Kidney glomerular epithelial cell (primary cell): ENCODE data around the gene TRAPPC12.
A peak's percentile ranks its signal among the peaks of the same experiment; 100 is the strongest.
"Not testable (repeated sequence)": the region's sequence is repeated elsewhere in the genome, so short reads cannot be mapped to it uniquely, and the experiment has no call there.

Experiments
- DNase-seq: peaks from one replicate; lab custom pipeline; 2025; lab: John Stamatoyannopoulos, UW

The TRAPPC12 gene

GRCh38 chr2:3454005-3454404 lies 74.5 kb downstream of the TRAPPC12 start:
- DNase-seq: not testable (repeated sequence)

DNA sequence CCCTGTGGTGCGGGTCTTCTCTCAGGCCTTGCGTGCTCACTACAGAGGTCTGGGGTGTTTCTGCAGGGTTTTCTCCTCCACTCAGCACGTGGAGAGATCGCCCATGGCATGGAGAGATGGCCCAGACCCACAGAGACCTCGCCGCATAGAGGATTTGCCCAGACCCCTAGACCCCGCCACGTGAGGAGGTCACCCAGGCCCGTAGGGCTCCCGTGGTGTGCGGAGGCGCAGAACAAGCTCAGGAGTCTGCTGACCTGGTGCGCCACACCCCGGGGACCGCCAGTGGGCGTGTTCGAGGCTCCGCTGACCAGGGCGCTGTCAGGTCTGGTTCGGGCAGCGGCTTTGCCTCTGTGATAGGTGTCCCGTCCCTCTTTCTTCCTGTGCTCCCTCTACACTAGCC lies 75.3 kb downstream of the TRAPPC12 start:
- no peak for DNase-seq

- DNase-seq: no peak
These were observed 76.6 kb downstream of the TRAPPC12 start for GRCh38 chr2:3456125-3456524.

DNA sequence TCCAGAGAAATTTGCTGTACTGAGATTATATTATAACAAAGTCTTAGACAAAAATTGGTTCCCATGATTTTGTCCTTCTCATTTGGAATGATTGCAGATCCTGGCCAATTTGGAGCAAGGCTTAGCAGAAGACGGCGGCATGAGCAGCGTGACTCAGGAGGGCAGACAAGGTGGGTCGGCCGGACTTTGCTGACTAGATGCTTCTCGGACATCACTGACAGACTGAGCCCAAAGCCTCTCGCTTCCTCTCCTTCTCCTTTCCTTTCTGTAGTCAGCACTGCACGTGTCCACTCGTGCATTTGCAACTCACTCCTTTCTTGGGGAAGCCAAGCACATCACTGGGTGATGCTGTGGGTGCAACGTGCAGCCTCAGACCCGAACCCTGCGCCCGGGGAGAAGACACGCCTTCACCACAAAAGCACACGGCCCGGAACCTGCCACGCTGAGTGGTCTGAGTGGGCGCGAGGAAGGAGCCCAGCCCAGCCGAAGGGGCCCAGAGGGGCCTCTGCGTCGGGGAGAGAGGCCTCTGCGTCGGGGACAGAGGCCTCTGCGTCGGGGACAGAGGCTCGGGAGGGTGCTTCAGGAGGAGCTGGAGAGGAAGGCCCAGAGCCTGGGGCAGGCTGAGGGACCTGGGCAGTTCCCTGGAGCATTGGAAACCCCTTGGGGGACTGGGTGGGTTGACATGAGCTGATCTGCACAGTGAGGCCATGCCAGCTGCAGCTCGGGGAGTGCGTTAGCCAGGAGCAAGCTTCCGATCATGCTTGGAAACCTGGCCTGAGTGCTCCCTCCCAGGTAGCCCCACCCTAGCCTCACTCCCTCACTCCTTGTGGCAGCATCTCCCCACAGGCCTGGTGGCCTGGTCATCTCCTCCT lies 78.3 kb downstream of the TRAPPC12 start:
- DNase-seq: no peak

DNA sequence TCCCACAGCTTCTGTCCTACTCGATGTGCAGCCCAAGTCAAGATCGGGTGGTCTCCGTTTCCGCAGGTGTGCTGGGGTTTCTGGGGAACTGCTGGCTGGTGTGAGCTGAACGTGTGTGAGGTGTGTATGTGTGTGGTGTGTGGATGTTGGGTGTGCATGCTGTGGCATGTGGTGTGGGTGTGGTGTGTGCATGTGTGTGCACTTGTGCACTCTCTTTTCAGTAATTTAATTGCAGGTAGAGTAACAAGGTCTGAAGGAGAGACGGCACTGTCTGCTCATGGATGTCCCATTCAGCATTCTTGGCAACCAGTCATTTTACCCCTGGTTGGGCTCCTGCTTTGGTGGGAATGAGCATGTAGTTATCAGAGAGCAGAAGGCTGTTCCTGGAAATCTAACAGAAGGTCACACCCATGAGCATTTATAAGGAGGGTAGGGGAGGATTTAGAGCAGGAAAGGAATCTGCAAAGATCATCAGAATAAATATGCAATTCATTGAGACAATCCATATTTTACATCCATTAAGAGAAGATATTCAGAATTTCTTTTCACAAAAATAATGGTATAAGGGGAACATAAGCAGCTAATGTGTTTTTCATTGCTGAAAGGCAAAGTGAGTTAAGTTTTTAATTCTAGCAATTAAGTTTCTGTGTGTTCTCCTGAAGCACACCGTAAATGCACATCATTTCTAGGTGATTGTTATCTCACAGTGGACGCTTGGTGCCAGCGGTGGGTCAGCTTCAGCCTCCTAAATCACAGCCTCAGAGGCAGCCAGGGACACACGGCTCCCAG lies 79.1 kb downstream of the TRAPPC12 start:
- no peak for DNase-seq

DNA sequence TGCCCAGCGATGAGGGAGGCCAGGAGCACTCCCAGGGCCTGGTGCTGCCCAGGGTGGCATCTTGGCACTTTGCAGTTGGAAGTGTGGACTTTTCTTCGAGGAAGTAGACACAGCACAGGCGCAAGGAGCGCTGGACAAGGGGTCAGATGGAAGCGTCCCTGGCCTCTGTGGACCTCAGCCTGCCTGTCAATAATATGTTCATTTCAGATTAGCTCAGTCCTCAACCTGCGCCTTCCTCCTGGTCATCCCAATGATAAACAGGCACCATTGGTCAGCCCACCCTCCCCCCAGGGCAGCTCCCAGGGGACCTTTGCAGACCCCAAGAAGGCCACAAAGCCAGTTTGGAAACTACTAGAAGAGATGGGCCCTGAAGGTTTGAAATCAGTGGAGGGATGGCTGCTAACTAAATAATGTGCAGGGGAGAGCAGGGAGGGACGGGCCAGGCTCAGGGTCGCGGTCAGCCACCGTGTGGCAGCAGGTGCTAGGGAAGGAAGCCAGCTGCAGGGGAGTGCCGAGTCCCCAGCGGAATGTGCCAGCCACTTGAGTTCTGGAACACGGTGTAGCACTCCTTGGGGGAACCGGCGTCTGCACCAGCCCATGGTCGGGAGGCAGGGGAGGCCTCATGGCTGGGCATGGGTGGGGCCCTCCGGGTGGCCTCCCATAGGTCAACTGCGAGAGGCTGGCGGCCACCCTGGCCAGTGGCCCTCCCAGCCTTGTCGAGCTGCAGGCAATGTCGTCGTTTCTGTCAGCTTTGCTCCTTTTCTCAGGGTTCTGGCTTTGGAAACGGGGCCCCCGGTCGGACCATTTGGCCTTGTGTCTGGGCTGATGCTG lies 79.9 kb downstream of the TRAPPC12 start:
- DNase-seq: no peak

- DNase-seq: no peak
These were observed 80.7 kb downstream of the TRAPPC12 start for GRCh38 chr2:3460156-3460555.

DNA sequence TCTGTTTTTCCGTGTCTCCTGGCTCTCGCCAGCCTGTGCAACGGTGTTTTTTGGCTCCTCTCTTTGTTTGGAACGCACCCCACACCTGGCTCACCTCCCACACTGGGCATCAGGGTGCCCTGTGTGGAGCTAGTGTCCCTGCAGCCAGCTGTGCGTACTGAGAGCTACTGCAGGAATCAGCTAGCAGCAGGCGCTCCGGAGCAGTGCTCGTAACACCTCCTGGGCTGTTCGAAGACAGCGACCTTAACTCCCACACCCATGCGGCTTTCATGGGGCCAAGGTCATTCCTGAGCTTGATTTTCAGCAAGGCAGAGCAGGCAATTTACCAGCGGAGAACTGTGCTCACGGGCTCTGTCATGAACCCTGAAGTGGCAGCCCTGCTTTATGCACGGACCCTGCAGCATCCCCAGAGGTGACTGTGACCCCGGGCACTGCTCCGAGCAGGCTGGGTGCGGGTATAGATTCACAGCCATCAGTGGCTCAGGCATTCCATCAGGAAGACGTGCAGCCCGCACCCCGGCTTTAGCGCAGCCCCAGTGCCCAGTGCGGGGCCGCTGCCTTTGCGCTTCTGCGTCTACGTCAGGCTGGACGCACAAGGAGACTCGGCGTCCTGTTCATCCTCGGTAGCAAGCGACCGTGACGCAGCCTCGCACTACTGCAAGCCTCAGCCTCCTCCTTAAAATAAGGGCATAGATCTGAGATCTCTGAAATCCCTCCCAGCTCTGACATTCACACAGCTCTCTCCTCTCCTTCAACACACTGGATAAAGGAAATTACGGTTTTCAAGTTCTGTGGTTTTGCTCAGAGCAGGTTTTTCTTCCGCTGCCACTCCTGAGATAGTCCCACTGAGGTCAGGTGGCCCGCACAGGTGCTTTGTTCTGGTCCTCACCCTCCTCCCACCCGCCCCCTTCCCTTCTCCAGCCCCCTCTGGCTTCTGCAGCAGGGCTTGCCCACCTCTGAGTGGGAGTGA lies 81.6 kb downstream of the TRAPPC12 start:
- DNase-seq: no peak

GRCh38 chr2:3461801-3462492 lies 82.5 kb downstream of the TRAPPC12 start:
- peak; percentile 30 for DNase-seq

- no peak for DNase-seq
These were observed 83.1 kb downstream of the TRAPPC12 start for GRCh38 chr2:3462493-3463104.

- no peak for DNase-seq
These were observed 83.8 kb downstream of the TRAPPC12 start for GRCh38 chr2:3463186-3463835.

DNA sequence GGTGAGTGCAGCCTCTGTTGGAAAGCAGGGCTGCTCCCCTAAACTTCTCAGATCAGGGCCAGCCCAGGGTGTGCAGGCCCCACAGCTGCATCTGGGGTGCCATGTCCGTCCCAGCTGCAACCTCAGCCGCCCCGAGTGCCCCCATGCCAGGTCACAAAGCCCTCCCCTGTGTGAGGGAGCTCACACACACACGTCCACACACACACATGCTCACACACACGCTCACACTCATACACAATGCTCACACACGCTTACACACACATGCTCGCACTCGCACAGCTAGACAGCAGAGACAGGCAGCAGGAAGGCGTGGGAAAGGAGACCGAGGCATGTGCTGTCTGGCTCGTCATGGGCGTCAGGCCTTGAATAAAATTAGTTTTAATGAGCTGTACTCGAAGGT lies 84.5 kb downstream of the TRAPPC12 start:
- no peak for DNase-seq

DNA sequence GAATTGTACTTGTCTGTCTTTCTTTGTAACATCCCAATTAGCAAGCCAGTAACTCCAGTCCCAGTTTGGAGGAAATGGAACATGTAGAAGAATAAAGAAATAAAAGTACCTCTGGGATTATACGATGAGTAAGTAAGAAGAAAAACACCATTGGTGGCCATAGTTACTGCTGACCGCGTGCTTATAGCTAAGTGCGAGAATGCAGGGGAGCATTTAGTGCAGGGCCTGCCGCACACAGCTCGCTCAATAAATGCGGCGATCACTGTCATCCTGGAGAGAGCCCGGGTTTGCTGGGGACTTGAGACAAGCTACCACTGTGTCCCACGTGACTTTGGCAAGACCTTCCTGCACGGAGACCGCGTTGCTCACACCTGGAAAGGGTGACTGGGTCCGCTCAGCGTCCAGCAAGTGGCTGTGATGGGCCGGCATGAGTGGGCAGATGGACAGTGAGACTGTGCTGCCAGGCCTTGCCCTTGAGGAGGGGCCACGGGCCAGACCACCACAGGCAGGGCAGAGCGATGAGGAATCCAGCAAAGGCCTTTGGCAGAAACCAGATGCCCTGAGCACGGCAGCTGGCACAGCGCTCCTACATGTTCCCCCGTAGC lies 85.0 kb downstream of the TRAPPC12 start:
- DNase-seq: no peak

DNA sequence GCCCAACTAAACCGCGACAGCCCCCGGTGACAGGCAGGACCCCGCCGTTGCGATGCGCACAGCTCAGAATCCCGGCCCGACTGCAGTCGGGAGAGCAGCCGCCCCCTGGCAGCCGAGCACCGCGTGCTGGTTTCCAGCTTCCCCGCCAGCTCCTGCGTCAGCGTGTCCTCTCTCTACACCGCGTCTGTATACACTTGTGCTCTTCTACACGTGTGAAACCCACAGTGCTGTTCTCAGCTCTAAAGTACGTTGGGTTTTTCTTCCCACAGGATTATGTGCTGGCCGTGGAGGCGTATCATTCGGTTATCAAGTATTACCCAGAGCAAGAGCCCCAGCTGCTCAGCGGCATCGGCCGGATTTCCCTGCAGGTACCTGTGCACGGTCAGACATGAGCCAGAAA lies 85.8 kb downstream of the TRAPPC12 start:
- DNase-seq: no peak

GRCh38 chr2:3465844-3466481 lies 86.5 kb downstream of the TRAPPC12 start:
- DNase-seq: peak; percentile 23

GRCh38 chr2:3466482-3466863 lies 87.0 kb downstream of the TRAPPC12 start:
- DNase-seq: no peak

DNA sequence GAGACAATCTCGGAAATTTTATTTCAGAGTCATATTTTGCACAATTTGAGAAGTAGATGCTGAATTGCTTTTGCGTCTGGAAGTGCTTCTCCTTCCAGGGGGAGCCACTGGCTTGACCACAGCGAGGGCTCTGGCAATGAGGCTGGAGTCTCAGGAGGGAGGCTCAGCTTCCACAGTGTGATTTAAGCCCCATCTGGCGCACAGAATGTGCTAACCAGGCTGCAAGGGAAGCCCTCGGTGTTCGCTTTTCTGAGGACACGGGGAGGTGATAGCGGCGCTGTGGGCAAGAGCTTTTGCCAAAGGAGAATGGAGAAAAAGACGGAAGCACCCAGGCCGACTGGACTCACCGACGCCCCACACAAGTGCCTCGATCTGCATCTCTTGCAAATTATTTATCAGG lies 87.5 kb downstream of the TRAPPC12 start:
- DNase-seq: no peak

DNA sequence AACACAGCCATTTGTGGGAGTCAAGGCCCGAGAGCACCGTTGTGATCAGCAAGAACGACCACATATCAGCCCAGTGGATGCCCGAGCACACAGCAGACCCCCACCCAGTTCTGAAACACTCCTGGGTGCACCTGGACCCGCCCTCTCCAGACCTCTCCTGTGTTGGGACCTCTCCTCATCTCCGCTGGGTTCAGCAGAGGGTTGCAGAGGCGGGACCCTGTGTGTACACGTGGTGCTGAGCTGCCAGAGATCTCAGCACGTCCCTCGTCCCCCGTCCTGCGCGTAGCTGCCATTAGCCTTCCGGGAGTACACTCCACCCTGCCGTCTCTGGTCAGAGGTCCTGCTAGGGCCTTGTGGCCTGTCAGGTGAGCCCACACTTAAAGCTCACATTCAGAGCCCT lies 88.2 kb downstream of the TRAPPC12 start:
- DNase-seq: no peak
